Myocyte (in vitro differentiated cells): ENCODE data around the gene PBXIP1. TPM values are rescaled to one million over a fixed set of nuclear protein-coding genes. Genes with fewer than 3 reads are reported as not detected.
"Not testable (repeated sequence)": the region's sequence is repeated elsewhere in the genome, so short reads cannot be mapped to it uniquely, and the experiment has no call there.

Experiments
- DNase-seq: peaks from one replicate; pipeline ENCODE4 v3.0.0-alpha.2; 2012; ENCODE audit warnings: low read depth
- total RNA-seq: library from RNA; depleted of rRNA; stranded (reverse); fragments of >200 nt; gene quantifications from 2 replicates; pipeline ENCODE4 v1.2.3, GENCODE V29; 2014

The PBXIP1 gene
- total RNA-seq, 1 donor from 2014 or later = 535 TPM

GRCh38 chr1:154994591-154994990, 38.7 kb upstream of the PBXIP1 start:
- DNase-seq = no peak

GRCh38 chr1:154994269-154994587, 38.3 kb upstream of the PBXIP1 start:
- DNase-seq = no peak

- no peak for DNase-seq
Measured at GRCh38 chr1:154993572-154994268, 37.8 kb upstream of the PBXIP1 start, which contains the start of gene LENEP. TSS of gene LENEP (plus strand) at chr1:154993586. CDS start at chr1:154993608, 22 bp downstream.

- DNase-seq = no peak
Measured at GRCh38 chr1:154992721-154993571, 37.0 kb upstream of the PBXIP1 start.

- DNase-seq = no peak
Measured at GRCh38 chr1:154990276-154990675, 34.4 kb upstream of the PBXIP1 start.

GRCh38 chr1:154989195-154989860, 33.4 kb upstream of the PBXIP1 start:
- no peak for DNase-seq

- DNase-seq = no peak
Measured at GRCh38 chr1:154988058-154988954, 32.4 kb upstream of the PBXIP1 start.

- DNase-seq = no peak
Measured at GRCh38 chr1:154987326-154987725, 31.4 kb upstream of the PBXIP1 start.

- DNase-seq = not testable (repeated sequence)
Measured at GRCh38 chr1:154986736-154987135, 30.8 kb upstream of the PBXIP1 start.

GRCh38 chr1:154983776-154984466, 28.0 kb upstream of the PBXIP1 start:
- no peak for DNase-seq

- peak; percentile 100 for DNase-seq
Measured at GRCh38 chr1:154982897-154983648, 27.2 kb upstream of the PBXIP1 start, which contains the start of gene FLAD1. TSS of gene FLAD1 (plus strand) at chr1:154983344. CDS start at chr1:154983695, 351 bp downstream.

GRCh38 chr1:154982341-154982740, 26.4 kb upstream of the PBXIP1 start:
- DNase-seq = no peak

- DNase-seq = no peak
Measured at GRCh38 chr1:154978360-154978759, 22.5 kb upstream of the PBXIP1 start.

- not testable (repeated sequence) for DNase-seq
Measured at GRCh38 chr1:154977762-154978161, 21.9 kb upstream of the PBXIP1 start.

GRCh38 chr1:154975409-154976059, 19.6 kb upstream of the PBXIP1 start:
- peak; percentile 63 for DNase-seq

- DNase-seq = peak; percentile 98
Measured at GRCh38 chr1:154974808-154975408, 19.0 kb upstream of the PBXIP1 start.

GRCh38 chr1:154974102-154974807, 18.4 kb upstream of the PBXIP1 start, which contains the start of gene CKS1B:
TSS of gene CKS1B (plus strand) at chr1:154974681. CDS start at chr1:154974746, 65 bp downstream.
- peak; percentile 100 for DNase-seq
